IMR-90 (cell line): ENCODE results near the gene CST3.

Experiments
- CTCF ChIP-seq: conservative IDR thresholded peaks from 2 replicates; pipeline ENCODE4 v1.5.1; 2012; ENCODE audit warnings: mild to moderate bottlenecking, low read depth, low read length, improper control_type of control experiment
- POLR2A ChIP-seq: IDR thresholded peaks from 2 replicates; pipeline ENCODE4 v1.6.1; 2012; ENCODE audit warnings: mild to moderate bottlenecking, low read depth, low read length
- RAD21 ChIP-seq: IDR thresholded peaks from 2 replicates; pipeline ENCODE4 v1.6.1; 2012; ENCODE audit warnings: low read length, improper control_type of control experiment
- TF ChIP-seq, protein P1 (sequence below): fragments of 150-350 bp; IDR thresholded peaks from 2 replicates; pipeline ENCODE4 v1.6.1; 2017; ENCODE audit warnings: mild to moderate bottlenecking, antibody characterized with exemption, low read length, low read depth

DNA sequence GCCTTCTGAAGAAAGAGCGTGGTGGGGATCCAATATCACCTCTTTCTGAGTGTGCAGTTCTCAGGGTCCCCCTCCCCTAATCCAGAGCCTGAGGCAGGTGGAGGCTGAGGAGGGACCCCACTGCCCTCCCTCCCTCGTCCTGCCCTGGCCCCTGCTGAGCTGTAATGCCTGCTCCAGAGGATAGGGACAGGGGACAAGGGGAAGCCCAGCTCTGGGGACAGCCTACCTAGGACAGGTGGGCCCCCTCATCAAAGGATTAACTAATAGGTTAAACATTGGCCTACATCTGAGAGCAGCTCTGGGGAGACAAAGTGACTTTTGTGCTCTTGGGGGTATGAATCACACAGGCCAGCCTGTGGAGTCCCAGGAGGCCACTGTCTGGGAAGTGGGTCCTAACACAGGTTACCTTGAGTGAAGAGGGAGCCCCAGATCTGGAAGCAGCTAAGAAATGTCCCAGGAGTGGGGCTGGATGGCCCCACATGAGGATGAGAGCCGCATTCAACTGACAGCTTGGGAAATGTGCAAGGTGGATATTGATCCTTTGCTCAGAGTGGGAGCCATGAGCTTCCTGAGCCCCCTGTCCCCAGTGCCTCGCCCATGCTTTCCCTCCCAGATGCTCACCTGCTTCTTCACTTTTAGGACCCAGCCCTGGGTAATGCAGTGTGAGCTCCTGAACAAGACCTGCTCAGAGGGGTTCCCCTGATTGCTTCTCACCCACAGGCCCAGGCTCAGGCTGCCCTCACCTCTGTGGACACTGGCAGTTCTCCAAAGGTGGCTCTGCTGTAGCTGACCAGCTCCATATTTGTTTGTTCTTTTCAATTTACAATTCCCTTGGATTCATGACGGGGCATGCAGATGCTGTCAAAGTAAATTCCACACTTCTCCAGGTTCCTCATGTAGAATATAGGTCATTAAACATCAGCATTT is 51.7 kb downstream of the CST3 start:
- TF ChIP-seq RAD21 (no peak), CTCF (no peak), POLR2A (no peak)
- TF ChIP-seq, protein P1, sequence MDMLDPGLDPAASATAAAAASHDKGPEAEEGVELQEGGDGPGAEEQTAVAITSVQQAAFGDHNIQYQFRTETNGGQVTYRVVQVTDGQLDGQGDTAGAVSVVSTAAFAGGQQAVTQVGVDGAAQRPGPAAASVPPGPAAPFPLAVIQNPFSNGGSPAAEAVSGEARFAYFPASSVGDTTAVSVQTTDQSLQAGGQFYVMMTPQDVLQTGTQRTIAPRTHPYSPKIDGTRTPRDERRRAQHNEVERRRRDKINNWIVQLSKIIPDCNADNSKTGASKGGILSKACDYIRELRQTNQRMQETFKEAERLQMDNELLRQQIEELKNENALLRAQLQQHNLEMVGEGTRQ = no peak
